ENCODE measurements around the gene NT5DC1.

The NT5DC1 gene

DNA sequence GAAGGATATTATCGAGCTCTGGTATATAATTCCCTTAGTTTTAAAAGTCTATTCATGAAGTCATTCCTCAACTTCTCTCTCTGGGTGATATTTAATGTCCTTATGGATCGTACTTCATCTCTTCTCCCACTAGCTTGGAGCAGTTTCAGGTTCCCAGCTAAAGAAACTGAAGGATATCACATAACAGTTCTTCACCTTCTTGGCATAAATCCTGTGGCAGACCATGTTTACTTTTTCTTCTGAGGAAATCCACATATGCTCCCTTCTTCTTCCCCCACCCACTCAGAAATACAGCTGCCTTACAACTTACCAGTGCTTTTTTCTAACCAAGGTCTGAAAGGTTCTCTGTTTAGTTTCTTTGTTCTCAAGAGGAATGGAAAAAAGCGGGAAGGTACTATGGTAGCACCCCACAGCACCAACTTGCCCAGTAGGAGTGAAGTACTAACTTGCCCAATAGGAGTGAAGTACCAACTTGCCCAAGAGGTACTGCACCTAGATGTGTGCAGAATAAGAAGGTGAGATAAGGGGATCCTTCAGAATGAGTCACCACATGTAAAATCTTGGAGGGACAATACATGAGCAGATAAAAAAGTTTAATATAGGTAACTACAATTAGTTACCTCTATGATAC, 100.1 kb downstream of the NT5DC1 start:
- no peak for DNase-seq

DNA sequence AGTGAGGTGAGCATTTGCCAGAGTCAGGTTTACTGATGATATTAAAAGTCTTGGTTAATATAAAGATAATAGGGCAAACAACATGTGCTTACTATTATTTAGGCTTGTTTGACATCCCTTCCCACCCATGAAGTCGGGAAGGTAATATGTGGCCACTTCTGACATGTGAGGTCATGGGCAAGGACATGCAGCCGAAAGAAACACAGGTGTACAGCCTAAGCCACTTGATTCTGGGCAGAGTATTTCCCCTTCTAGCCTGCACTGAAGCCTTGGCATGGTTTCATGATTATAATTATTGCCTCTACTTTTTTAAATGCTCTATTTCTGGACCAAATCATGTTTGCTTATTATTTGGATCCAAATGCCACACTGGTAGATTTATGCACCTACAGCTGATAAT, 100.9 kb downstream of the NT5DC1 start:
- DNase-seq, result no peak

DNA sequence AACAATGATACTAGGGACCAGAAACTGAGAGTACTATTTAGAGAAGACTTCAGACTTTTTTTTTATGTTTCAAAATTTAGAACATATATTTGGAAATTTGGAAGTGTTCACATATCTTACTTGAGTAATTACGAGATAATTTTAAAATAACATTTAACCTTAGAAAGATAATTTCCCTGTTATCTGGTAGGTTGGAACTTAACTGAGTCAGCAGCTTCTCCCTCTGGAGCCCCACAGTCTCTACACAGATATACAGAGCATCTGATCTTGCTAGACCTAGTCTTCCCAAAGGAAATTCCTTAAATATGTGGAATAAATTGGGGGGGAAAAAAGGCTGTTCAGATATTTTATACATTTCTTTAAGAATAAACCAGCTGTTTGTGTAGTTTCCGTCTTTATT, 104.6 kb downstream of the NT5DC1 start:
- DNase-seq, result no peak

DNA sequence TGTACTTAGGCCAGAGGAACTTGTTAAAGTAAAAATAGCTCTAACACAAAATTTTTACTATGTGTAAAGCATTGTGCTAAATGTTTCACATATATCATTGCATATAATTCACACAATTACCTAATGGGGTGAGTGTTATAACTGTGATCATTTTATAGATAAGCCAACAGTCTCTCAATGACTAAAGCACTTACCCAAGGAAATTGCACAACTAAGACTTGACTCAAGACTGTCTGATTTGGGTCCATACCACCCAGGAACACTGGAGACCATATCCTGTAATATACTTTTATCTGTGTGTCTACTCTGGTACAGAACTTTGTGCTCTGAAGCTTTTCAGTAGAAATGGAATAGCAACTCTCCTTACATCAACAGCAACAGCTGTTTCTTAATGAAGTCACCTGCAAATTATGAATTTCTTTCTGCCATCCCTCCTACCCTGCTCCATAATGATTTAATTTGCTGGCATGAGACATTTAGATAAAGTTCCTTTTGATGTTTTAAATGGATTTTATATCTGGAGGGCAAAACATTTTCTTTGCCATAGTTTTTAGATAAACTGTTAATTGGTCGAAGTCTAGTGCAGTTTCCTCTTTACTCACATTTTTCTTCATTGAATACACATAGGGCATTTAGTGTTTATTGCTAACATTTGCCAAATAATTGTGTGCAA, 105.7 kb downstream of the NT5DC1 start:
- DNase-seq, result no peak

DNA sequence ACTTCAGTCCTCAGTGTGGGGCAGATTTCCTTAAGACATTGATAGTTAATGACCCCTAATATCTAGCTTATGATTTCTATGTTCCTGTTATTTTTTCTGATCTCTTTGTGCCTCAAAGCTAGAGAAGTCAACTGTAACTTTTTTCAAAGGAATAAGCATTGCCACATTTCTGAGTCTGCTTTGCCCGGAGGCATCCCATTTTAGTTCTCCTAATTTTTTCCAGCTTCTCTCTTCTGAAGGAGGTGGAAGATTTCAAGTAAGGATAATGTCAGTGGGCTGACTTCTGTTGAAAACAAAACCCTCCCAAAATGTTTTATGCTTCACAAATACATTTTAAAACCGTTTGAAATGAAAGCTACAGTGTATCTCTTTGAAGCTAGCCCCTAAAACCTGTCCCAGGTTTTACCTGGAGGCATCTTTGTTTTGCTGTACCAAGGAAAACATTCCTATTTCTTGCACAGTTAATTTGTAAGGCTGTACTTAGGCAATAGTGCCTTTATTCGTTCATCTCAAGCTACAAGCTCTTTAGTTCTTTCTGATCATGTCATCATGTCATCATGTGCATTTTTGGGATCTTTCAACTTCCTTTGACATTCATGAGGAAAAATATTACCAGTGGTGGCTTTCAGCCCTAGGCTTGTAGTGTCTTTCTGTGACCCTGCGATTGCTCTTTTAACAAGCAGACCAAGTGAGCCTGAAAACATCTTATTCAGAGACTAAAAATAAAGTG, 107.6 kb downstream of the NT5DC1 start:
- DNase-seq, result no peak

DNA sequence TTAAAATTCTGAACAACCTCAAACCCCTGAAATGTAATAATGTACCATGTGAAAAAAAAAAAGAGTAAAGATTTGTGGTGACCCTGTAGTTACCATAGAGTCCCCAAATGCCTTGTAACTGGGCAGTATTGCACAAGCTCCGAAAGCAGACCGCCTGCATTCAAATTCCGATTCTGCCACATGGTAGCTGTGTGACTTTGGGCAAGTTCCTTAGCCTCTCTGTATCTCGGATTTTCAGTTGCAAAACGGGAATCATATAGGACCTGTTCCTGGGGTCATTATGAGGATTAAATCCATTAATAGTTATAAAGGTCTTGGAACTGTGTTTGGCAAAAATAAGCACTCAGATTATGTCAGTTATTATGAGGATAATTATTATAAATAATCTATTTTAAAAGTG, 109.7 kb downstream of the NT5DC1 start:
- no peak for DNase-seq

DNA sequence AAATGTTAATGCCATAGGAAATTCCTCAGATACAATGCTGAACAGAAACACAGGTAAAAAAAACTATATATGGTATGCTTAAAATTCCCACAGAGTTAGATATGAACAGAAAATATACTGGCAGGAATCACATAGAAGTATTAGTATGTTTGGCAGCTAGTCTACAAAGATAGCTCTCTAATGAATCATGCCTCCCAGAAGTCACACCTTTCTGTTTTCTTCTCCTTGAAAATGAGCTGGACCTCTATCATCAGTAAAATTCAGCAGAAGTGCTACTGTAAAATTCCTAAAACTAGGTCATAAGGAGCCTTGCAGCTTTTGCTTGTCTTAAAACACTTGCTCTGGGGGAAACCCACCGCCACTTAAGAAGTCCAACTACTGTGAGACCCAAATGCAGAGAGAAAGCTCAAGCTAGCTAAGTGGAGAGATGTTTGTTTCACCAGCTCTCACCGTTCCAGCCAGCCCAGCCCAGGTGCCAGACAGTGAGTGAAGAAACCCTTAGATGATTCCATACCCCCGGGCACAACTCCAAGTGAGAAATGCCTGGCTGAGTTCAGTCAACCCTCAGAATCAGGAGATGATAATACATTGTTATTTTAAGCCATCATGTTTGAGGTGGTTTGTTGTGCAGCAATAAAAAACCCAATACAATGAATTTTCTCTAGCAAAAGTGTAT, 110.2 kb downstream of the NT5DC1 start:
- no peak for DNase-seq

DNA sequence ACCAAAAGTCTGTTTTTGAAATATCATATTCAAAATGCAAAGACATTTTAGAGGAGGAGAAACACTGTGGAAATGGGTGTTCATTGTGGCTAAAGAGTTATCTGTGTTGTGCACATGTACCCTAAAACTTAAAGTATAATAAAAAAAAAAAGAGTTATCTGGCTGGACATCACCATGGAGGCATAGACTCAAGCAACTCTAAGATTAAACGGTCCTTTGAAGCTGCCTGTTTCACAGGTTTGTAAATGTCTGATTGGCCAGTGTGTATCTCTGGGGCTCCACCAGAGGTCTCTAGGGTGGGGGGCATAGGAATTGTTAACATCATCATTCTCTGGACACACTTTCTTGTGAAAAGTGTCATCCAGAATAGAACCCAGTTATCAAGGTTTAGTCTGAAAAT, 114.0 kb downstream of the NT5DC1 start:
- DNase-seq, result no peak

DNA sequence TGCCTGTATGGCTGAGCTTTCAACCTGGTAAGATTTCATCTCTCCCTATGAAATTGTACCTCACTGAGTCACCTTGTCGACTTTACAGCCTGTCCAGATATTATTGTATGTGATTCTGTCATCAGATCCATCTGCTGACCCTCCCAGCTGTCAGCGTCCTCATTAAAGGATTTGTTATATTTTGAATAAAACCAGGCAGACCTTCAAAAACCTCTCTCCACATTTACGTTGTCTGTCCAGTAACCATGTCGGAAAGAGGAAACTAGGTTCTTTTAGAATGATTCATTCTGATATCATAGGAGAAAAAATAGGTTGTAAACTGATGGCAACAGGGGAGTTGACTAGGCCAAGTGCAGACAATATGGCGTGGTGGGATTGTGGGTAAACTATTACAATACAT, 114.8 kb downstream of the NT5DC1 start:
- DNase-seq, result no peak

DNA sequence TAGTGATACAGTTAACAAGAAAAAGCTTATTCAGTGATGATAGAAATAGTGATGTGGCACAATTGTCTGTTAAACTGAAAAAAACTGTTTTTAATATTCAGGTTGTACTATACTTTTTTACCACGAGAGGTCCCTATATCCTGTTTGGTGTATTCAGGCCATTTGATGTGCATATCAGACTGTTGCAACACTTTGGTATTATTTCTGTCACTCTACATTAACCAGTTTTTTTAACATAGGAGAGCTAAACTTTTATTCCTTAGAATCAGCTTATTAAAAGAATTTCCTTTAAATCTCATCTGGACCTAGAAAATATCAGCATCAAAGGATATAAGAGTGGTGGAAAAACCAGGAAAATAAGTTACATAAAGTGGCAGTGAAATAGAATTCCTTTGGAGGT, 116.4 kb downstream of the NT5DC1 start:
- DNase-seq, result peak in 1 of 2 donors; percentile 62

DNA sequence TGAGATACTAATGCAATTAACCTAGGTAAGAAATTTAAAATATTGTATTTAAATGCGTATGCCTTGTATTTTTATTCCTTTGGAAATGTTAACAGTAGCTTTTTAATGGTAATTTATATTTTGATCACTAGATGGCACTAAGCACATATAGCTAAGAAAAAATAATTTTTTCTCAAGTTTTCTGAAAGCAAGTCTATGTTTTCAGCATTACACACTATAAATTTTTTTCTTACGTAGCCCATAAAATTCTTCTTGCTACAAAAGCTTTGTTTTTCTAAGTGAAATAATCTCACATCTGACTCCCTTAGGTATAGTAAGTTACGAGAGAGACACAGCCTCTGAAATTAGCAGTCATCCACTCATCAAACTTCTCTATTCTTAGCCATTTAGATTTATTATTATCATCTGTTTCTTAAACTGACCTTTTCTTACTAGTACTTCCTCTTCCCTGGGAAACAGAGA, 117.5 kb downstream of the NT5DC1 start:
- peak in 1 of 2 donors; percentile 34 for DNase-seq

DNA sequence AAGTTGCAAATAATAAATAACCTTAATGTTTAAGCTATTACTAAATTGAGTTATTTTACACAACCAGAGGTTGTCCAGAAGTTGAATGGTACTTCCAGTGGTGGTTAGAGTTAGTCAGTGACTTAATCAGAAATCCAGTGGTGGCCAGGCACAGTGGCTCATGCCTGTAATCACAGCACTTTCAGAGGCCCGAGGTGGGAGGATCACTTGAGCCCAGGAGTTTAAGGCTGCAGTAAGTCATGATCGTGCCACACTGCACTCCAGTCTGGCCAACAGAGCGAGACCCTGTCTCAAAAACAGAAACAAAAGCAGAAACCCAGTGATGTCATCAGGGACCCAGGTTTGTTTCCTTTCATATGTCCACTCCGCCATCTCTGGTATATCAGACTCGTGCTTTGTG, 118.2 kb downstream of the NT5DC1 start:
- DNase-seq, result no peak

DNA sequence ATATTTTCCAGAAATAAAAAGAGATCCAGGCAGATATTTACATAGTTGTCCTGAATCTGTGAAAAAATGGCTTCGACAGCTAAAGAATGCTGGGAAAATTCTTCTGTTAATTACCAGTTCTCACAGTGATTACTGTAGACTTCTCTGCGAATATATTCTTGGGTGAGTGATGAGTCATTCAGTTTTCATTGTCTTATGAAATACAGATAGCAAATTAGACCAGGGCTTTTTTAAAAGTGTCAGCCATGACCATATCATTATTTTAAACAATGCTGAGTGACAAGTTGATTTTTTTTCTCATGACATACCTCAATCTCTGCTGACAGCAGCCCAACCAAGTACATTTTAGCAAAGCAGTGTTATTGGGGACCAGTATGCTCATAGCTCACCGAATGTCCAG, 120.4 kb downstream of the NT5DC1 start:
- DNase-seq, result no peak

DNA sequence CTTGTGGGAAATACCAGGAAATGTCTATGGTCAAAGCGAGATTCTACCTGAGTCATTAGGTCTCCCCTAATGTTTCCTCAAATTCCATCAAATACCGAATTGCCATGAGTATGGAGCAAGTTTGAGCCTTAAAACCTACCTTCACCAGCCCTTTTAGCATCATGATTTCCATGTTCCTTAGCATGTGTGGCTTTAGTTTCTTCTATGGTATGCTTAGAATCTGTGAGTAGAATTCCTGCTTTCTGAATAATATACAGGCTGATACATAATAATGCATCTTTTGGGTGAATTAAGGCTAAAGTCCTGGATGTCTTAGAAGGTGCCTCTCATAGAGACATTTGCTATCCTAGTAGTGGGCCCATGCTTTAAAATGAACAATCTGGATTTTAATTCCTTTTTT, 121.3 kb downstream of the NT5DC1 start:
- DNase-seq, result no peak

DNA sequence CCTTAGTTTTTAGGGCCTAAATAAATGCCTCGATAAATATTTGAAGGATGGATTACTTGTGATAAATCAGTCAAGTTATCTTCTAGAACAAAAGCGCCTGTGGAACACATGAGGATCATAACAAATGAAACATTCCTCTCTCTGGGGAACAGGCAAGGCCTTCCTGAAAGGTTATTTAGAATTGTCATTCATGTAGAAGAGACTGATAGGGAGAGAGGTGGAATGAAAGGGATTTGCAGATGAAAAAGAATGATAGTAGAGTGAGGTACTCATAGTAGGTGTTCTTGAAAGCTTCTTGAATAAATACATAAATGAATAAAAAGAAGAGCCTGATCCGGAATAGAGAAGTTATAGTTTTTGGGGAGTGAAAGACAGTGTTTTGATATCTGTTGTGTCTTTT, 122.7 kb downstream of the NT5DC1 start:
- no peak for DNase-seq

DNA sequence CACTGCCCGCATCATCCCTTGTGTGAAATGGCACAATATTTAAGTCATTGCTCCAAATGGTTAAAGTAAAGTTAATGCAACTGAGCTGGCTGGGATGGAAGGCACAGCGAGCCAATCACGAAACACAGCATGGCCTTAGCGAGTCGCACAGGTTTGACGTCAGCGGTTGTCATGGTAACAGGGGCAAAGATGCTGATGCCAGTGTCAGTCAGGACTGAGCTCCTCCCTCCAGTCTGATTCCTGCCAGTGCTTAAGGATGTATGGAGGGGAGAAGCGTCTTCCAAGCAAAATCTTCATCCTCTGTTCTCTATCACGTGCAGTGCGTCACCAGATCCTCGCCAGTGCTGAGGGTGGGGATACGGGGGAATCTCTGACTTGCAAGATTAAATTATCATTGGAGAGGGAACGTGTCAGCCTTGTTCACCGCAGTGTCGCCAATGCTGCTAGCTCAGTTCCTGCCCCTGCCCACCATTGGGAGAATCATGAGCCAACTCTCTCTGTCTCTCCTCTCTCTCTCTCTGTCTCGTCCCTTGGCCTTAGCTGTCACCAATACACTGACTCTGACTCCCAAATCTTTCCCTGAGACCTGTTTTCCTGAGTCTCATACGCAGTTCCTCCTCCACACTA, 128.7 kb downstream of the NT5DC1 start:
- DNase-seq, result no peak

DNA sequence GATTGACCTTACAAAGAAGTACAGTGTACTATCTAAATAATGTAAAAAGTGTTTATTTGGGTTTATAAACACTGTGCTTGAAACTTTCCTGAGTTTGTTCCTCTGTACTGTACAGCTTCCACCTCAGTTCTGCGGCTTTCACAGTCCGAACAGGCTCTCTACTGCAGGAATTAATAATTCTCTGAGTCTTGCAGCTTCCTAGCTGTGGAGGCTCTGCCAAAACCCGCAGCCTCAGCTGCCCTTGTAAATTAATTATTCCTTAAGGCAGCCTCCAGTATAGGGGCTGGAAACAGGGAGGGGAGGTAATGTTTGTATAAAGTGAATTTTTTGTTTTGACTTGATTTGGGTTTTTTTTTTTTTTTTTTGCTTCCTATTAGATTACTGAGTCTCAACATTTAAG, 134.0 kb downstream of the NT5DC1 start:
- DNase-seq, result no peak

DNA sequence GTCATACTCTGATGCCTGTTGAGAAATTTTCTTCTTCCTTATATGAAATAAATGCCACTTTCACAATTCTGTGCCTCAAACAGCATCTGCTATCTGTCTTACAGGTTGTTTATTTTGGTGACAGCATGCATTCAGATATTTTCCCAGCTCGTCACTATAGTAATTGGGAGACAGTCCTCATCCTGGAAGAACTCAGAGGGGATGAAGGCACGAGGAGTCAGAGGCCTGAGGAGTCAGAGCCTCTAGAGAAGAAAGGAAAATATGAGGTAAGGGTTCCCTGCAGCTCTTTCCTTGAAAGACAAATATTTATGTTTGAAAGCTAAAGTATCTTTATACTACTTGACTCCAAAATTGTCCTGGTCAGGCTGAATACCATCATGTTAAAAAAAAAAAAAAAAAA, 137.4 kb downstream of the NT5DC1 start:
- DNase-seq, result no peak

DNA sequence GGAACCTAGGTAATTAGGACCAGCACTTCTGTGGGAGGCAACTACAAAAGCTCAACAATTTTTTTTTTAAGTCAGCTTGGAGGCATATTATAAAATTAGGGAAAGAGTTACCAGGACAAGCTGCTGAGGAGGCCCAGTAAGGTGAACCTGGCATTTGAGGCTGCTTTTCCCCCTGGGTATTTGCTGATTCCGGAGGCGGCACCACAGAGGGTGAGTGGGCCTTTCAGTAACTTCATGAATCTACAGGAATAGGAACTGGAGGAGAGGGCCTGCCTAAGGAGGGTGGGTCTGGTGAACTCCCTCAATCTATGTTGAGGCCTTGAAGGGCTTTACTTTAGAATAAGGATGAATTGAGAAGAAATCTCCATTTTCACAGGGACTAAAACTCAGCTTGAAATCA, 138.6 kb downstream of the NT5DC1 start:
- no peak for DNase-seq

DNA sequence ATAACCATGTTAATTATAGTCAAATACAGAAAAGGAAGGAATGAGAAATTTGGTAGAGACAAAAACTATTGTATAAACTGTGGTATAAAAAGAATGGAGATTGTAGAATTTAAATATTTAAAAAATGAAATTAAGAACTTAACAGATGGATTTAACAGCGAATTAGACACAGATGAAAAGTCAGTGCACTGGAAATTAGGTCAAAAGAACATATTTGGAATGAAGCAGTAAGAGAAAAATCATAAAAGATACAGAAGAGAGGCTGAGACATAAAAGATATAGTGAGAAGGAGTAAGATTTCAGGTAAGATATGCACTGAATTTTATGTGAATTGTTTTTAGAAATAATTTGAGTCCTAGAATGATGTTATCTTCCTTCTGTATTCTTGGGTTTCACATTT, 139.2 kb downstream of the NT5DC1 start:
- DNase-seq, result no peak

DNA sequence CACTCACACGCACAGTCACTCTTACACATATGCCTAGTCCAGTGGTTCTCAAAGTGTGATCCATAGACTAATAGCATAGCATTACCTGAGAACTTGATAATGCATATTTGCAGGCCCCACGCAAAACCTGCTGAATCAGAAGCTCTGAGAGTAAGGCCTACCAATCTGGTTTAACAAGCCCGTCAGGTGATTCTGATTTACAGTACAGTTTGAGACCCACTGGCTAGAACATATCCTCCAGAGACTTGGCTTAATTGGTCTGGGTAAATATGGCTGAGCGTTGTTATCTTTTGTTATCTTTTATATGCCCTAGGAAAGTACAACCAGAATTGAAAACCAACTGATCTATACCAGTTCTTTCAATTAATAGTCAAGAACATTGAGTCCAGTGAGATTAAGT, 143.6 kb downstream of the NT5DC1 start:
- no peak for DNase-seq

DNA sequence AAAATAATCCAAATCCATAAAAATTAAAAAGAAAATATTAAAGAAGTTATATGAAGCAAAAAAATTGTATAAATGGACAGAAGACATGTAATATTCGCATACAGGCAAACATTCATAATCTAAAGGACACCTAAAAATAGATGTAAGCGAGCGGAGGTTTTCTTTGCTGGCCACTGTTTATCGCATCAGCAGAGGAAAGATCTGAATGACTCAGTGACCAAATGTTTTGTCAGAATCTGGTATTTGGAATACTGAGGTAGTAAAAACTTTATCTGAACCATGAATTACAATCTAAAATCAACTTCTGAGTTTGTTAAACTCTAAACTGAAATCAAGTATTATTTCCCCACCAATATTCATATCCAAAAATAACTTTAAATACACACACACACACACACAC, 145.4 kb downstream of the NT5DC1 start:
- no peak for DNase-seq

DNA sequence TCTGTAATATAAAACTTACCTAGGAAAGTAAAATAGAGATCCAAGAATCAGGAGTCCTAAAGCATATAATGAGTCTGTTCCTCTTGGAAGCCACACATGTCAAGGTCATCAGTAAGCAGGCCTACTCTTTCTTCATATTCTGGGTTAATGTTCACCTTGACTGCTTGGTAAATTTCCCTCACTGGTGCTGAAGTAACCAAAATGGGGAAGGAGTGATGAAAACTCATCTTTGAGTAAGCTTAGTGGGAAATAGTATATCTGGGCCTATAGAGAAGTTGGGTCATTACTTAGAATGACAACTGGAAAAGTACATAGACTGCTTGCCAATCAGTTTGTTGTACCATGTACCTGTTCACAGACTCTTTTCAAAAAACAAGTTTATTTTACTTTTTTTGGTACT, 146.6 kb downstream of the NT5DC1 start:
- DNase-seq, result no peak

Data from CD4-positive, alpha-beta T cell treated with Interleukin-4 for 1 hour (primary cell).